KMS-11 (cell line): Measurements from ENCODE around the gene CA12.

Source experiments
- H2AFZ ChIP-seq: fragments of 200-600 bp; sonication (generic); 2 replicates; pipeline ENCODE4 v1.6.1; 2016; ENCODE audit warnings: antibody characterized with exemption, mixed run types, low read depth
- H3K27ac ChIP-seq: fragments of 200-600 bp; sonication (generic); 2 replicates; pipeline ENCODE4 v1.6.1; 2016; ENCODE audit warnings: mild to moderate bottlenecking, mixed run types
- H3K27me3 ChIP-seq: fragments of 200-600 bp; sonication (generic); 2 replicates; pipeline ENCODE4 v1.6.1; 2017; ENCODE audit warnings: mild to moderate bottlenecking, low read depth, mixed run types, moderate library complexity; ENCODE audit not compliant: insufficient read depth
- H3K36me3 ChIP-seq: fragments of 200-600 bp; sonication (generic); 2 replicates; pipeline ENCODE4 v1.6.1; 2017; ENCODE audit warnings: mild to moderate bottlenecking, mixed run types; ENCODE audit not compliant: insufficient read depth
- H3K4me1 ChIP-seq: fragments of 200-600 bp; sonication (generic); 2 replicates; pipeline ENCODE4 v1.6.1; 2016; ENCODE audit warnings: mild to moderate bottlenecking, low read depth, mixed run types; ENCODE audit not compliant: poor library complexity, severe bottlenecking
- H3K4me2 ChIP-seq: fragments of 200-600 bp; sonication (generic); 2 replicates; pipeline ENCODE4 v1.7.0; 2016; ENCODE audit warnings: mild to moderate bottlenecking, mixed run types
- H3K4me3 ChIP-seq: fragments of 200-600 bp; sonication (generic); IDR thresholded peaks from 2 replicates; pipeline ENCODE4 v1.6.1; 2017; ENCODE audit warnings: low read depth, low read length, mixed read lengths; ENCODE audit not compliant: insufficient read depth
- H3K79me2 ChIP-seq: fragments of 200-600 bp; sonication (generic); 2 replicates; pipeline ENCODE4 v1.6.1; 2016; ENCODE audit warnings: low read depth, mixed run types; ENCODE audit not compliant: insufficient read depth
- H3K9ac ChIP-seq: fragments of 200-600 bp; sonication (generic); 2 replicates; pipeline ENCODE4 v1.6.1; 2016; ENCODE audit warnings: mild to moderate bottlenecking, mixed run types
- H4K20me1 ChIP-seq: fragments of 200-600 bp; sonication (generic); 2 replicates; pipeline ENCODE4 v1.6.1; 2016; ENCODE audit warnings: mild to moderate bottlenecking, mixed run types; ENCODE audit not compliant: insufficient read depth
- TF ChIP-seq, protein P1 (sequence below): fragments of 200-600 bp; sonication (generic); conservative IDR thresholded peaks from 2 replicates; pipeline ENCODE4 v1.6.1; 2017; ENCODE audit warnings: low read depth, mild to moderate bottlenecking, antibody characterized with exemption, low read length, moderate library complexity, mixed read lengths

Gene CA12

DNA sequence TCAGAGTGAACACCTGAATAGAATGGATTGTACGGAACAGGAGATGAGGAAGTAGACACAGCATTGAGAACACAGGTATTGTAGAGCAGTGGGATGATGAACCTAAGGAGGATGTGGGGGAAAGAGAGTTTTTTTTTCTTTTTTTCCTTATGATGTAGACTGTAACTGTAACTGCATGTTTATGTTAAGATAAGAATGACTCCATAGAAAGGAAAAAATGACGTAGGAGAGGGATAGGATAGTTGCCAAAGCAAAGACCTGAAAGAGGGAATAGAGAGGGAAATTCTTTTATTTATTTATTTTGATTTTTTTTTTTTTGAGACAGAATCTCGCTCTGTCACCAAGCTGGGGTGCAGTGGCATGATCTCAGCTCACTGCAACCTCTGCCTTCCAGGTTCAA, 71.0 kb downstream of the CA12 start:
- Histone ChIP-seq H2AFZ (no peak overlapping the region), H3K27me3 (no peaks in the 10 kb centered on the region), H3K36me3 (no peaks in the 10 kb centered on the region), H3K4me2 (no peak overlapping the region), H3K4me1 (no peaks in the 10 kb centered on the region), H4K20me1 (no peaks in the 10 kb centered on the region), H3K27ac (no peak overlapping the region), H3K79me2 (no peaks in the 10 kb centered on the region), H3K4me3 (no peak overlapping the region), H3K9ac (no peak overlapping the region)
- TF ChIP-seq, protein P1, sequence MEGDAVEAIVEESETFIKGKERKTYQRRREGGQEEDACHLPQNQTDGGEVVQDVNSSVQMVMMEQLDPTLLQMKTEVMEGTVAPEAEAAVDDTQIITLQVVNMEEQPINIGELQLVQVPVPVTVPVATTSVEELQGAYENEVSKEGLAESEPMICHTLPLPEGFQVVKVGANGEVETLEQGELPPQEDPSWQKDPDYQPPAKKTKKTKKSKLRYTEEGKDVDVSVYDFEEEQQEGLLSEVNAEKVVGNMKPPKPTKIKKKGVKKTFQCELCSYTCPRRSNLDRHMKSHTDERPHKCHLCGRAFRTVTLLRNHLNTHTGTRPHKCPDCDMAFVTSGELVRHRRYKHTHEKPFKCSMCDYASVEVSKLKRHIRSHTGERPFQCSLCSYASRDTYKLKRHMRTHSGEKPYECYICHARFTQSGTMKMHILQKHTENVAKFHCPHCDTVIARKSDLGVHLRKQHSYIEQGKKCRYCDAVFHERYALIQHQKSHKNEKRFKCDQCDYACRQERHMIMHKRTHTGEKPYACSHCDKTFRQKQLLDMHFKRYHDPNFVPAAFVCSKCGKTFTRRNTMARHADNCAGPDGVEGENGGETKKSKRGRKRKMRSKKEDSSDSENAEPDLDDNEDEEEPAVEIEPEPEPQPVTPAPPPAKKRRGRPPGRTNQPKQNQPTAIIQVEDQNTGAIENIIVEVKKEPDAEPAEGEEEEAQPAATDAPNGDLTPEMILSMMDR, result no peak

DNA sequence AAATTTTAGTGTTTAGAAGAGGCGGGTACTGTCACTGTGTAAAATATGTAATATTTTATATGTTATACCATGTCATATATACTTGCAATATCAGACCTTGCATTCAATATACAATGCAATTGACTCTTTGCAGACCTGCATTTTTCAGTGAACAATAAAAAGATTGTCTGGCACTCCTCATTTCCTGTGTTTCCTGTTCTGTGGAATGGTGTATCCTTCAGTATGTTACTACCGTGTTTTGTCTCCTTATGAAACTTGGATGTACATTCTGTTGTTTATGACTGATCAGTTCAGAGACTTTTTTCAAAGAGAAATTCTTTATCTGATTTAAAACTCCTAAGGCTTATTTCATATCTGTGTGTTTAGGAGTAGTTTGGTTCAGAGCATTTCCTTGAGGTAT, 72.7 kb downstream of the CA12 start:
- Histone ChIP-seq H3K9ac (no peak overlapping the region), H3K79me2 (no peaks in the 10 kb centered on the region), H3K27me3 (no peaks in the 10 kb centered on the region), H3K27ac (no peak overlapping the region), H3K36me3 (no peaks in the 10 kb centered on the region), H3K4me3 (no peak overlapping the region), H3K4me2 (no peak overlapping the region), H2AFZ (no peak overlapping the region), H3K4me1 (no peaks in the 10 kb centered on the region), H4K20me1 (no peaks in the 10 kb centered on the region)
- TF ChIP-seq, protein P1, result no peak

DNA sequence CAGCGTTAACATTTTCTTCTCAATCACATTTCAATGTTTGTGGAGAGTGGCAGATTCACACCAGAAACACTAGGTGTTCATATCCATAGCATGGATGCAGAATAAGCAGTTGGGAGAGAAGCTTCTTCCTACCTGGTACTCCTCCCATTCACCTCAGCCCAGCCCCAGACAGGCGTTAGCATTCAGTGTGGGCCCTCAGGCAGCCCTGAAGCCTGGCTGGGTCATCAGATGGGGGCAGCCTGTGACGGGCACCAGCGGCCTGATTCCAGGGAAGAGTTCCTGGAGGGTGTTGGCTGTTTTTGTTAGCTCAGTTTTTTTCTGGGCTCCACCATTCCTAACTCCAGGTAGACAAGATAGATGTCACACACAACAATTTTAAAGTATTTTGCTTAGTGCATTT, 73.2 kb downstream of the CA12 start:
- TF ChIP-seq, protein P1, result no peak
- Histone ChIP-seq H3K4me3 (no peak overlapping the region), H4K20me1 (no peaks in the 10 kb centered on the region), H3K79me2 (no peaks in the 10 kb centered on the region), H3K27ac (no peak overlapping the region), H3K36me3 (no peaks in the 10 kb centered on the region), H3K4me2 (no peak overlapping the region), H3K27me3 (no peaks in the 10 kb centered on the region), H2AFZ (no peak overlapping the region), H3K4me1 (no peaks in the 10 kb centered on the region), H3K9ac (no peak overlapping the region)

DNA sequence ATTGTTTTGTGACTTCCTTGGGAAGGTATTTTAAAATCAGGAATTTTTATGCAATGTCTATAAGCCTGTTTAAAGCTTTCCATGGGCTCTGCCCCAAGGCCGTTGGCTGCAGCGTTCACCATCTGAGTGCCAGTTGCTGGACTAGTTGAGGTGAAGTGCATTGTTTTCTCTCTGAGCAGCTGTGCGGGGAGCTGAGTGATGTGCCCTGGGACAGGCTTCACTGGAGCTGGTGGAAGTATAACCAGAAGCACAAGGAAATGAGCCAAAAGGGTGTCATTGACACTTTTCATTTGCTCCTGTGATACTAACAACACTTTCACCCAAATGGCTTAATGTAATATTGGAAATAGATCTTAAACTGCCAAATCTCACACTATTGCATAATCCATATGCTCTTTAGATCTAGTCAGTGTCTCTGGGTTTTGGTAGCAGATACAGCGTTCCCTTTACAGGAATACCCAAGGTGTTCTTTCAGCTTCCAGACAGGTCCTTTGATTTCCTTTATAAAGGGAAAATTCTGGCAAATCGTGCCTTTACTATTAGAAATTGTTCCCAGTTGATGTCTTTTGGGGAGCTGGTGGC, 75.1 kb downstream of the CA12 start:
- no peaks in the 10 kb centered on the region for H3K27me3 ChIP-seq
- H3K36me3 ChIP-seq, result no peaks in the 10 kb centered on the region
- no peak overlapping the region for H3K4me3 ChIP-seq
- TF ChIP-seq, protein P1, result no peak
- H3K9ac ChIP-seq, result no peak overlapping the region
- H3K79me2 ChIP-seq, result no peaks in the 10 kb centered on the region
- H3K4me2 ChIP-seq, result no peak overlapping the region
- no peak overlapping the region for H3K27ac ChIP-seq
- no peaks in the 10 kb centered on the region for H4K20me1 ChIP-seq
- H2AFZ ChIP-seq, result no peak overlapping the region
- no peaks in the 10 kb centered on the region for H3K4me1 ChIP-seq

DNA sequence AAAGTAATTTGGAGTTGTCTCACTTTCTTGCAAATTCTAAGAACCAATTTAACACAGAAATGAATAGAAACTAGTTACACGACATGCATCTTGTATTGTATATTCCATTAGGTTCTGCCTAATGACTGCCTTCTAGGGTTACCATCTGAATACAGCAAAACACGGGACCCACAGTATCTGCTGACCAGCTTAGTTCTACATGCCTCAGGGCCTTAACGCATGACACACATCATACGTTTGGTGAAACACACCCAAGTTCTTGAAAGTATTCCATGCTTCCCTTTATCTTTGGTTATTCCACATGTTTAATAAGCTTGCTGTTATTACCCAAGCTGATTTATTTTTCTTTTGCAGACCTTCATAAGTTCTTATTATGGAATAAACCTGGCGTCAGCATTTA, 76.4 kb downstream of the CA12 start:
- Histone ChIP-seq H3K9ac (no peak overlapping the region), H3K27me3 (no peaks in the 10 kb centered on the region), H3K27ac (no peak overlapping the region), H4K20me1 (no peaks in the 10 kb centered on the region), H3K36me3 (no peaks in the 10 kb centered on the region), H2AFZ (no peak overlapping the region), H3K4me2 (no peak overlapping the region), H3K79me2 (no peaks in the 10 kb centered on the region), H3K4me1 (no peaks in the 10 kb centered on the region), H3K4me3 (no peak overlapping the region)
- TF ChIP-seq, protein P1, result no peak
